Lung (tissue), 12 donors: ENCODE results near the gene FGF5. TPM values are rescaled to one million over a fixed set of nuclear protein-coding genes. Genes with fewer than 3 reads are reported as not detected.

Experiments used
- ATAC-seq: fragments of 200-7000 bp; cut with Tn5 transposase; one replicate; pipeline ENCODE4 v1.9.1; 2020; ENCODE audit warnings: moderate number of reproducible peaks; ENCODE audit not compliant: insufficient read depth, low FRiP score
- DNase-seq, 3 donors: peaks; one replicate each; pipeline ENCODE4 v3.0.0-alpha.2; 2013 to 2017
- H3K27ac ChIP-seq, 2 donors: one replicate each; pipeline ENCODE4 v1.5.1; 2013; ENCODE audit warnings: mild to moderate bottlenecking in 2 of 2, moderate library complexity in 2 of 2, control low read depth in 1 of 2, inconsistent platforms in 1 of 2, low read depth in 1 of 2, low read length in 1 of 2
- H3K27me3 ChIP-seq, 3 donors: one replicate each; pipeline ENCODE4 v1.5.1; 2013; ENCODE audit warnings: low read length in 2 of 3; ENCODE audit not compliant: control insufficient read depth in 3 of 3, insufficient read depth in 3 of 3
- H3K36me3 ChIP-seq, 4 donors: one replicate each; pipeline ENCODE4 v1.5.1; 2013; ENCODE audit warnings: low read length in 4 of 4, mild to moderate bottlenecking in 1 of 4, moderate library complexity in 1 of 4; ENCODE audit not compliant: control insufficient read depth in 4 of 4, insufficient read depth in 4 of 4
- H3K4me1 ChIP-seq, 5 donors: one replicate each; pipeline ENCODE4 v1.5.1; 2013; ENCODE audit warnings: low read length in 5 of 5, mild to moderate bottlenecking in 2 of 5, moderate library complexity in 1 of 5; ENCODE audit not compliant: control insufficient read depth in 5 of 5, insufficient read depth in 5 of 5
- H3K4me3 ChIP-seq: one replicate; pipeline ENCODE4 v1.5.1; 2013; ENCODE audit warnings: mild to moderate bottlenecking, control low read depth, moderate library complexity
- H3K9ac ChIP-seq, 2 donors: one replicate each; pipeline ENCODE4 v1.5.1; 2013; ENCODE audit warnings: low read length in 2 of 2, control low read depth in 1 of 2; ENCODE audit not compliant: insufficient read depth in 1 of 2
- H3K9me3 ChIP-seq, 4 donors: one replicate each; pipeline ENCODE4 v1.5.1; 2013; ENCODE audit warnings: low read length in 3 of 4, mild to moderate bottlenecking in 1 of 4, moderate library complexity in 1 of 4; ENCODE audit not compliant: control insufficient read depth in 4 of 4, insufficient read depth in 3 of 4
- WGBS, 2 donors: extraction: QIAGEN DNeasy Blood & Tissue Kit; methylation state at CpG; one replicate each; pipeline ENCODE4 v1.1.7; 2013; 5-methylcytosine and 5-hydroxymethylcytosine counted together
- polyA plus RNA-seq, 2 donors: library from polyadenylated mRNA; stranded (reverse); fragments of 200-250 nt; gene quantifications; one replicate each; pipeline ENCODE4 v1.2.1, GENCODE V29; 2013
- total RNA-seq, 2 donors: library from RNA; depleted of rRNA in 1 of 2; stranded (reverse); fragments of >200 nt in 1 of 2; gene quantifications; one replicate each; pipeline ENCODE4 v1.2.1, GENCODE V29; 2014 to 2021
- TF ChIP-seq, protein P1 (sequence below): IDR thresholded peaks from 2 replicates; pipeline ENCODE4 v1.5.1; 2012; ENCODE audit warnings: mild to moderate bottlenecking; ENCODE audit errors: control extremely low read depth, extremely low read depth
- donor health status: control.
- donor health status: control.
- donor health status: Bipolar disorder and iron deficiency.
- donor health status: healthy.
- donor health status: DM: yes; HTN: yes; CAD: no.

FGF5 gene
- total and polyA plus RNA-seq, 4 donors, result 0.18 TPM; not detected in 3

DNA sequence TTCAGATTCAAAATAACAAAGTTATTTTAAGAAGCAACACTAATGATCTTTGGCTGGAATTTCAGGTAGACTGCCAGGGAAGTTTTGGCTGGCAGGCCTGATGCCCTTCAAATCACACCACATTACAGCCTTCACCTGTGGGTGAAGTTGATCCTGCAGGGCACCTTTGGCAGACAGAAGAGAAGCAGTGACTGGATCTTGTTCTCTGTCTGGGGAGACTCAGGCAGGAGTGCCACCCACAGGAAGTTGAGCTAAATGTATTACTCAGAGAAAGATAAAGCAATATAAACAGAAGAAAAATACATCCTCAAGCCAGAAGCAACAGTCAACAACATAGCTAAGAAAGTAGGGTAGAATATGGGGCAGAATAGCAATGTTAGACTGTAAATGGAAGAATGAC lies 56.3 kb downstream of the FGF5 start:
- Histone ChIP-seq H3K9me3 (no peaks in the 10 kb centered on the region), H3K4me3 (no peak overlapping the region), H3K36me3 (no peaks in the 10 kb centered on the region), H3K9ac (no peak overlapping the region), H3K27me3 (no peaks in the 10 kb centered on the region), H3K27ac (no peak overlapping the region), H3K4me1 (no peaks in the 10 kb centered on the region)
- no peak for ATAC-seq
- TF ChIP-seq, protein P1, sequence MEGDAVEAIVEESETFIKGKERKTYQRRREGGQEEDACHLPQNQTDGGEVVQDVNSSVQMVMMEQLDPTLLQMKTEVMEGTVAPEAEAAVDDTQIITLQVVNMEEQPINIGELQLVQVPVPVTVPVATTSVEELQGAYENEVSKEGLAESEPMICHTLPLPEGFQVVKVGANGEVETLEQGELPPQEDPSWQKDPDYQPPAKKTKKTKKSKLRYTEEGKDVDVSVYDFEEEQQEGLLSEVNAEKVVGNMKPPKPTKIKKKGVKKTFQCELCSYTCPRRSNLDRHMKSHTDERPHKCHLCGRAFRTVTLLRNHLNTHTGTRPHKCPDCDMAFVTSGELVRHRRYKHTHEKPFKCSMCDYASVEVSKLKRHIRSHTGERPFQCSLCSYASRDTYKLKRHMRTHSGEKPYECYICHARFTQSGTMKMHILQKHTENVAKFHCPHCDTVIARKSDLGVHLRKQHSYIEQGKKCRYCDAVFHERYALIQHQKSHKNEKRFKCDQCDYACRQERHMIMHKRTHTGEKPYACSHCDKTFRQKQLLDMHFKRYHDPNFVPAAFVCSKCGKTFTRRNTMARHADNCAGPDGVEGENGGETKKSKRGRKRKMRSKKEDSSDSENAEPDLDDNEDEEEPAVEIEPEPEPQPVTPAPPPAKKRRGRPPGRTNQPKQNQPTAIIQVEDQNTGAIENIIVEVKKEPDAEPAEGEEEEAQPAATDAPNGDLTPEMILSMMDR, result no peak
- peak in 1 of 3 donors; percentile 6 for DNase-seq

DNA sequence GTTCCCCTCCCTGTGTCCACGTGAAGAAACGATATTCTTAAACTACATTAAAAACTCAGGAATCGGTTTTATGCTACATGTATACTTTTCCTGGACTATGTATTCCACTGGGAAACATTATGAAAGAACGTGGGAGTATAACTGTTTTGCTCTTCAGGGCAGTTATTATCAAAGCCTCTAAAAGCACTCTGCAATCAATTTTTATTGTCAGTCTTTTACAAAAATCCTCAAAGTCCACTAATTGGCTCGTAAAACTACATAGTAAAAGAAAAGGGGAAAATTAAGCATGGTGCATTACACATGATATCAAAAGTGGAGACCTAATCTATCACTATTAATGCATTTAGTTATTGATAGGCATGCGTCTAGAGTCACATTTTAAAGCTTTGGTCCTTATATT lies 57.7 kb downstream of the FGF5 start:
- Histone ChIP-seq H3K27ac (no peak overlapping the region), H3K36me3 (no peaks in the 10 kb centered on the region), H3K4me3 (no peak overlapping the region), H3K9ac (no peak overlapping the region), H3K27me3 (peaks cover 0 to 4% (median 0%) of the 10 kb centered on the region in 3 donors), H3K4me1 (no peaks in the 10 kb centered on the region), H3K9me3 (no peaks in the 10 kb centered on the region)
- no peak for DNase-seq
- TF ChIP-seq, protein P1, result no peak
- ATAC-seq, result no peak
- WGBS, 2 donors, result 84 to 92% methylated on average over 6 of the region's 6 CpGs

DNA sequence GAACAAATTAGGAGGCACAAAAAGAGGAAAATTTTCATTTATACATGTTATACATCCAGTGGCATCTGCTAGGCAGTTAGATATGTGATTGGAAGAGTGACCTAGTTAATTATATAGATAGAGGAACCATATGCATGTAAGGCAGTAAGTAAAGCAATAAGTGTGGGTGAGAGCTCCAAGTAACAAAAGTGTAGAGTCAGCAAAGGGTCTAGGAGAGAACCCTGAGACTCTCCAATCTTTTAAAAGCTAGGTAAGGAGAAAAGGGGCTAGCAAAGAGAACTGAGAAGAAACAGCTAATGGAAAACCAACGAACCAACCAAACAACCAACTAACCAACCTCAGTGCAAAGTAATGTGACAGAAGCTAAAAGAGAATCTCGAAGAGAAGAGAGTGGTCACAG lies 65.2 kb downstream of the FGF5 start:
- Histone ChIP-seq H3K4me1 (peaks cover 0 to 7% (median 3%) of the 10 kb centered on the region in 5 donors), H3K27ac (no peak overlapping the region), H3K9ac (no peak overlapping the region), H3K27me3 (peaks cover 0 to 18% (median 11%) of the 10 kb centered on the region in 3 donors), H3K9me3 (no peaks in the 10 kb centered on the region), H3K4me3 (no peak overlapping the region), H3K36me3 (no peaks in the 10 kb centered on the region)
- TF ChIP-seq, protein P1, result no peak
- 74 to 90% methylated on average over 2 of the region's 2 CpGs for WGBS, 2 donors
- ATAC-seq (no peak), DNase-seq (no peak)

- Histone ChIP-seq H3K4me1 (peaks cover 0 to 7% (median 3%) of the 10 kb centered on the region in 5 donors), H3K27ac (no peak overlapping the region), H3K36me3 (no peaks in the 10 kb centered on the region), H3K27me3 (peaks cover 0 to 18% (median 18%) of the 10 kb centered on the region in 3 donors), H3K4me3 (no peak overlapping the region), H3K9ac (no peak overlapping the region), H3K9me3 (no peaks in the 10 kb centered on the region)
- TF ChIP-seq, protein P1, result no peak
- WGBS, 2 donors, result 56 to 80% methylated on average over 4 of the region's 4 CpGs
- ATAC-seq (no peak), DNase-seq (no peak)
Measured at GRCh38 chr4:80333121-80333520, 66.7 kb downstream of the FGF5 start.
